Suprapubic skin (tissue), 4 donors: ENCODE results near the gene KCNJ16.

Experiments
- CTCF ChIP-seq, 2 donors: fragments of 200-600 bp in 1 of 2; fragments of 450-650 bp in 1 of 2; sonication (generic) in 1 of 2; IDR thresholded peaks; one replicate each; pipeline ENCODE4 v1.5.1; 2016 to 2019; ENCODE audit warnings: antibody characterized with exemption in 2 of 2, mild to moderate bottlenecking in 1 of 2, moderate library complexity in 1 of 2
- POLR2A ChIP-seq, 2 donors: fragments of 450-650 bp; IDR thresholded peaks; one replicate each; pipeline ENCODE4 v1.6.1; 2017; ENCODE audit warnings: antibody characterized with exemption in 2 of 2, mild to moderate bottlenecking in 2 of 2, moderate library complexity in 2 of 2
- POLR2AphosphoS5 ChIP-seq, 3 donors: sonication (generic); formaldehyde crosslinking; IDR thresholded peaks; one replicate each; pipeline ENCODE4 v1.6.1; 2017; ENCODE audit warnings: antibody characterized with exemption in 3 of 3

DNA sequence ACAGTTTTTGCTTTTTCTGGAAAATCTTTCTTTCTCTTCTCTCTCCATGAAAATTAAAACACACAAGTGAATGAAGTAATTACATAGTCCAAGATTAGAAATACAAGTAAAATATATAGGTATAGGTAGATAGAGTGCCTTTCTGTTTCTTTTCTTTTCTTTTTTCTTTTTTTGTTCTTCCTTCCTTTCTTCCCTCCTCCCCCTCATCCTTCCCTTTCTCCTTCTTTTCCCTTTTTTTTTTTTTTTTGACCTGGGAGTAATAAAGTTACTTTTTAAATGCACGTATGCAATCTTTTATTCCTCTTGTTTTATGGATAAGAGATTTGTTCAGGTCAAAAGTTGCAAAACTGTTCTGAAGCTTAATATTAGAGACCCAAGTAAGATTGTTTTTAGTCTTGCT lies 59.8 kb downstream of the KCNJ16 start:
- no peak for TF ChIP-seq POLR2A (IDR thresholded peaks at IDR 0.05)
- no peak for TF ChIP-seq POLR2AphosphoS5 (IDR thresholded peaks at IDR 0.05)
- no peak for TF ChIP-seq CTCF (IDR thresholded peaks at IDR 0.05)
